Activated T-cell treated with anti-CD3 and anti-CD28 coated beads for 1 hour (primary cell): ENCODE measurements around the gene CCDC27.
"Not testable (repeated sequence)": the region's sequence is repeated elsewhere in the genome, so short reads cannot be mapped to it uniquely, and the experiment has no call there.

Source experiments
- DNase-seq: peaks from one replicate; pipeline ENCODE4 v3.0.0-alpha.2; 2020; ENCODE audit warnings: low read depth

The CCDC27 gene

GRCh38 chr1:3796215-3797061 is 44.2 kb downstream of the CCDC27 start, which contains the start of gene LRRC47:
Gene LRRC47 (minus strand): TSS chr1:3796498. CDS start chr1:3796476, 22 bp downstream.
- peak; percentile 92 for DNase-seq

GRCh38 chr1:3799976-3800685 is 47.9 kb downstream of the CCDC27 start:
- no peak for DNase-seq

- DNase-seq: not testable (repeated sequence)
Observed at GRCh38 chr1:3800795-3801194, 48.5 kb downstream of the CCDC27 start.

- no peak for DNase-seq
Observed at GRCh38 chr1:3803905-3804626, 51.8 kb downstream of the CCDC27 start.

GRCh38 chr1:3804627-3804944 is 52.3 kb downstream of the CCDC27 start:
- not testable (repeated sequence) for DNase-seq

GRCh38 chr1:3805038-3805437 is 52.8 kb downstream of the CCDC27 start:
- no peak for DNase-seq

- DNase-seq: no peak
Observed at GRCh38 chr1:3807769-3808168, 55.5 kb downstream of the CCDC27 start.

GRCh38 chr1:3809680-3810079 is 57.4 kb downstream of the CCDC27 start:
- no peak for DNase-seq

GRCh38 chr1:3810149-3810761 is 58.0 kb downstream of the CCDC27 start:
- DNase-seq: not testable (repeated sequence)

GRCh38 chr1:3811595-3811911 is 59.3 kb downstream of the CCDC27 start:
- no peak for DNase-seq

- DNase-seq: no peak
Observed at GRCh38 chr1:3814065-3814464, 61.8 kb downstream of the CCDC27 start.

- DNase-seq: no peak
Observed at GRCh38 chr1:3814771-3815561, 62.7 kb downstream of the CCDC27 start.

GRCh38 chr1:3816331-3817137 is 64.3 kb downstream of the CCDC27 start:
- DNase-seq: no peak

- no peak for DNase-seq
Observed at GRCh38 chr1:3817138-3817740, 65.0 kb downstream of the CCDC27 start.

GRCh38 chr1:3817821-3818597 is 65.8 kb downstream of the CCDC27 start:
- no peak for DNase-seq

GRCh38 chr1:3819771-3820200 is 67.5 kb downstream of the CCDC27 start:
- no peak for DNase-seq

GRCh38 chr1:3820316-3820715 is 68.1 kb downstream of the CCDC27 start:
- no peak for DNase-seq

- no peak for DNase-seq
Observed at GRCh38 chr1:3821004-3821403, 68.8 kb downstream of the CCDC27 start.
